PFSK-1 (cell line): ENCODE results near the gene TCF7L1.

Experiments used
- FOXP2 ChIP-seq: optimal IDR thresholded peaks from 2 replicates; pipeline ENCODE3; 2011; ENCODE audit warnings: borderline replicate concordance, control low read depth, inconsistent platforms; ENCODE audit not compliant: insufficient read depth; ENCODE audit errors: extremely low read length, extremely low read depth
- SIN3A ChIP-seq: IDR thresholded peaks from 2 replicates; pipeline ENCODE4 v1.6.1; 2012; ENCODE audit warnings: mild to moderate bottlenecking, low read length, moderate library complexity, borderline replicate concordance; ENCODE audit not compliant: insufficient read depth

DNA sequence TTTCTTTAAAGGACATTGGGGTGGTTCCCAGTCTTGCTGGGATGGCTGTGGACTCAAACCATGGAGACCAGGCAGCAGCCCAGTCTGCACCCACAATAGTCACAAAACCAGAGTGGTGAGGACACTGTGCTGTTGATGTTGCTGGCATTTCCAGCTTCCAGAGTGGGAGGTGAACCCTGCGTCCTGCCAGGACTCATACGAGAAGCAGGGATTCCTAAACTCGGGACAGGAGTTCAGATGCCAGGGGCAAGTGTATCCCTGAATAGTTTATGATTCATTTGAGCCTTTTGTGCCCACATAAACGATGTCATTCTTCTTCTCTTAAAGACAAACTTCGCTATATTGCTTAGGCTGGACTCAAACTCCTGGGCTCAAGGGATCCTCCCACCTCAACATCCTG, 62.8 kb downstream of the TCF7L1 start:
- TF ChIP-seq SIN3A (no peak), FOXP2 (no peak)
